ENCODE results near the gene TYMP.

Gene TYMP

DNA sequence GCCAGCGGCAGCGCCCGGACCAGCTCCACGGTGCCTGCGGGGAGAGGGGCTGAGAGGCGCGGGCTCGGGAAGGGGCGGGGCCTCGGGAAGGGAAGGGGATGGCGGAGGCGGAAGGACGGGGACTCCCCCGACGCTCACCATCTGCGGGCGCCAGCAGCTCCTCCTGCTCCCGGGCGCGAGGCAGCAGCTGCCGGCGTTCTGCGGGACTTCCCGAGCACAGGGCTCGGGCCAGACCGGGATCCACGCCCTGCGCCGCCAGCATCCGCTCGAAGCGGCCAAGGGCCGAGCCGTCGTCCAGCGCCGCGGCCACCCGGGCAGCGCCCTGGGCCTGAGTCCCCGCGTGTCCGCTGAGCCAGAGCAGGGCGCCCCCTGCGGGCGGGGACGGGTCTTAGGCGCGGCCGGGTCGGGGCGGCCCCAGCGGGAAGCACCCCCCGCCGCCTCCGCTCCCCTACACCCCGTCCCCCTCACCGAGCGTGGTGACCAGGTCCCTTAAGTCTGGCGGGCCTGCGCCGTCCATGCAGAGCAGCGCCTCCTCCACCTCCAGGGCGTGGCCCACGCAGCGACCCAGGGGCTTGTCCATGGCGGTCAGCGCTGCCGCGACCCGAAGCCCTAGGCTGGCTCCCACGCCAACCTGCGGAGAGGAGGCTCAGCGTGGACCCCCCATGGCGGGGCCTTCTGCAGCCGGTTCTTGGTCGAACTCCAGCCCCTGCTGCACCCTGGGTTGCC is 3.5 kb downstream of the TYMP start (continued):
- TF ChIP-seq, protein P1, sequence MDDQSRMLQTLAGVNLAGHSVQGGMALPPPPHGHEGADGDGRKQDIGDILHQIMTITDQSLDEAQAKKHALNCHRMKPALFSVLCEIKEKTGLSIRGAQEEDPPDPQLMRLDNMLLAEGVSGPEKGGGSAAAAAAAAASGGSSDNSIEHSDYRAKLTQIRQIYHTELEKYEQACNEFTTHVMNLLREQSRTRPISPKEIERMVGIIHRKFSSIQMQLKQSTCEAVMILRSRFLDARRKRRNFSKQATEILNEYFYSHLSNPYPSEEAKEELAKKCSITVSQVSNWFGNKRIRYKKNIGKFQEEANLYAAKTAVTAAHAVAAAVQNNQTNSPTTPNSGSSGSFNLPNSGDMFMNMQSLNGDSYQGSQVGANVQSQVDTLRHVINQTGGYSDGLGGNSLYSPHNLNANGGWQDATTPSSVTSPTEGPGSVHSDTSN (CRISPR knock-in tag; IDR thresholded peaks at IDR 0.05): no peak; the same call in 1 of the 2 replicates
- TF ChIP-seq ZIC2 (tag by site-specific recombination; IDR thresholded peaks at IDR 0.05) (peak; percentile 86), ZNF248 (tag by site-specific recombination; IDR thresholded peaks at IDR 0.05) (no peak), OSR2 (tag by site-specific recombination; IDR thresholded peaks at IDR 0.05) (peak; percentile 21; the same call in 1 of the 2 replicates), GLIS2 (tag by site-specific recombination; IDR thresholded peaks at IDR 0.05) (peak; percentile 79), KLF7 (tag by site-specific recombination; IDR thresholded peaks at IDR 0.05; ENCODE audit: borderline replicate concordance) (peak; percentile 17; the same call in 1 of the 2 replicates), BCL11A (tag by site-specific recombination; IDR thresholded peaks at IDR 0.05; ENCODE audit: low read depth) (no peak), ZNF239 (tag by site-specific recombination; IDR thresholded peaks at IDR 0.05) (no peak), KLF10 (tag by site-specific recombination; IDR thresholded peaks at IDR 0.05) (0 out of 2 replicates have a peak, but pooled peaks have one; percentile 26), ZNF561 (tag by site-specific recombination; IDR thresholded peaks at IDR 0.05; ENCODE audit: borderline replicate concordance) (peak; percentile 59), ZNF600 (tag by site-specific recombination; IDR thresholded peaks at IDR 0.05) (no peak), ZSCAN30 (tag by site-specific recombination; IDR thresholded peaks at IDR 0.05) (peak; percentile 46), ZNF169 (tag by site-specific recombination; IDR thresholded peaks at IDR 0.05) (no peak), ZNF37A (tag by site-specific recombination; IDR thresholded peaks at IDR 0.05) (no peak), ZNF660 (tag by site-specific recombination; IDR thresholded peaks at IDR 0.05) (peak; percentile 91), IKZF3 (tag by site-specific recombination; IDR thresholded peaks at IDR 0.05) (peak; percentile 45; the same call in 1 of the 2 replicates), ZNF548 (tag by site-specific recombination; IDR thresholded peaks at IDR 0.05) (no peak), ZNF112 (tag by site-specific recombination; IDR thresholded peaks at IDR 0.05) (no peak), ZNF350 (tag by site-specific recombination; IDR thresholded peaks at IDR 0.05) (no peak), ZNF571 (tag by site-specific recombination; IDR thresholded peaks at IDR 0.05) (no peak), KLF9 (tag by site-specific recombination; IDR thresholded peaks at IDR 0.05; ENCODE audit: low read depth) (peak; percentile 13), SETDB1 (IDR thresholded peaks at IDR 0.05; ENCODE audit: insufficient read length, low read length) (no peak), GLIS1 (tag by site-specific recombination; IDR thresholded peaks at IDR 0.05) (peak; percentile 20; the same call in 1 of the 2 replicates), ZNF785 (tag by site-specific recombination; IDR thresholded peaks at IDR 0.05) (0 out of 2 replicates have a peak, but pooled peaks have one; percentile 40), ZNF777 (tag by site-specific recombination; IDR thresholded peaks at IDR 0.05; ENCODE audit: borderline replicate concordance) (no peak), ZNF302 (tag by site-specific recombination; IDR thresholded peaks at IDR 0.05; ENCODE audit: low read depth) (no peak), ZNF792 (tag by site-specific recombination; IDR thresholded peaks at IDR 0.05) (no peak)
- TF ChIP-seq, protein P2, sequence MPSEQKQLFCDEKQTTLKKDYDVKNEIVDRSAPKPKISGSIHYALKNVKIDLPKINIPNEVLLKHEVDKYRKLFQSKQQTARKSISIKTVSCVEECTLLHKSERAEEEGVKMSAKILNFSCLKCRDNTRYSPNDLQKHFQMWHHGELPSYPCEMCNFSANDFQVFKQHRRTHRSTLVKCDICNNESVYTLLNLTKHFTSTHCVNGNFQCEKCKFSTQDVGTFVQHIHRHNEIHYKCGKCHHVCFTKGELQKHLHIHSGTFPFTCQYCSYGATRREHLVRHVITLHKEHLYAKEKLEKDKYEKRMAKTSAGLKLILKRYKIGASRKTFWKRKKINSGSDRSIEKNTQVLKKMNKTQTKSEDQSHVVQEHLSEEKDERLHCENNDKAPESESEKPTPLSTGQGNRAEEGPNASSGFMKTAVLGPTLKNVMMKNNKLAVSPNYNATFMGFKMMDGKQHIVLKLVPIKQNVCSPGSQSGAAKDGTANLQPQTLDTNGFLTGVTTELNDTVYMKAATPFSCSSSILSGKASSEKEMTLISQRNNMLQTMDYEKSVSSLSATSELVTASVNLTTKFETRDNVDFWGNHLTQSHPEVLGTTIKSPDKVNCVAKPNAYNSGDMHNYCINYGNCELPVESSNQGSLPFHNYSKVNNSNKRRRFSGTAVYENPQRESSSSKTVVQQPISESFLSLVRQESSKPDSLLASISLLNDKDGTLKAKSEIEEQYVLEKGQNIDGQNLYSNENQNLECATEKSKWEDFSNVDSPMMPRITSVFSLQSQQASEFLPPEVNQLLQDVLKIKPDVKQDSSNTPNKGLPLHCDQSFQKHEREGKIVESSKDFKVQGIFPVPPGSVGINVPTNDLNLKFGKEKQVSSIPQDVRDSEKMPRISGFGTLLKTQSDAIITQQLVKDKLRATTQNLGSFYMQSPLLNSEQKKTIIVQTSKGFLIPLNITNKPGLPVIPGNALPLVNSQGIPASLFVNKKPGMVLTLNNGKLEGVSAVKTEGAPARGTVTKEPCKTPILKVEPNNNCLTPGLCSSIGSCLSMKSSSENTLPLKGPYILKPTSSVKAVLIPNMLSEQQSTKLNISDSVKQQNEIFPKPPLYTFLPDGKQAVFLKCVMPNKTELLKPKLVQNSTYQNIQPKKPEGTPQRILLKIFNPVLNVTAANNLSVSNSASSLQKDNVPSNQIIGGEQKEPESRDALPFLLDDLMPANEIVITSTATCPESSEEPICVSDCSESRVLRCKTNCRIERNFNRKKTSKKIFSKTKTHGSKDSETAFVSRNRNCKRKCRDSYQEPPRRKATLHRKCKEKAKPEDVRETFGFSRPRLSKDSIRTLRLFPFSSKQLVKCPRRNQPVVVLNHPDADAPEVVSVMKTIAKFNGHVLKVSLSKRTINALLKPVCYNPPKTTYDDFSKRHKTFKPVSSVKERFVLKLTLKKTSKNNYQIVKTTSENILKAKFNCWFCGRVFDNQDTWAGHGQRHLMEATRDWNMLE (tag by site-specific recombination; conservative IDR thresholded peaks at IDR 0.05; ENCODE audit: low read depth): no peak
- TF ChIP-seq, protein P3, sequence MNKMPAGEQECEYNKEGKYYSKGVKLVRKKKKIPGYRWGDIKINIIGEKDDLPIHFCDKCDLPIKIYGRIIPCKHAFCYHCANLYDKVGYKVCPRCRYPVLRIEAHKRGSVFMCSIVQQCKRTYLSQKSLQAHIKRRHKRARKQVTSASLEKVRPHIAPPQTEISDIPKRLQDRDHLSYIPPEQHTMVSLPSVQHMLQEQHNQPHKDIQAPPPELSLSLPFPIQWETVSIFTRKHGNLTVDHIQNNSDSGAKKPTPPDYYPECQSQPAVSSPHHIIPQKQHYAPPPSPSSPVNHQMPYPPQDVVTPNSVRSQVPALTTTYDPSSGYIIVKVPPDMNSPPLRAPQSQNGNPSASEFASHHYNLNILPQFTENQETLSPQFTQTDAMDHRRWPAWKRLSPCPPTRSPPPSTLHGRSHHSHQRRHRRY (tag by site-specific recombination; IDR thresholded peaks at IDR 0.05): no peak; the same call in 1 of the 2 replicates
- TF ChIP-seq, protein P4, sequence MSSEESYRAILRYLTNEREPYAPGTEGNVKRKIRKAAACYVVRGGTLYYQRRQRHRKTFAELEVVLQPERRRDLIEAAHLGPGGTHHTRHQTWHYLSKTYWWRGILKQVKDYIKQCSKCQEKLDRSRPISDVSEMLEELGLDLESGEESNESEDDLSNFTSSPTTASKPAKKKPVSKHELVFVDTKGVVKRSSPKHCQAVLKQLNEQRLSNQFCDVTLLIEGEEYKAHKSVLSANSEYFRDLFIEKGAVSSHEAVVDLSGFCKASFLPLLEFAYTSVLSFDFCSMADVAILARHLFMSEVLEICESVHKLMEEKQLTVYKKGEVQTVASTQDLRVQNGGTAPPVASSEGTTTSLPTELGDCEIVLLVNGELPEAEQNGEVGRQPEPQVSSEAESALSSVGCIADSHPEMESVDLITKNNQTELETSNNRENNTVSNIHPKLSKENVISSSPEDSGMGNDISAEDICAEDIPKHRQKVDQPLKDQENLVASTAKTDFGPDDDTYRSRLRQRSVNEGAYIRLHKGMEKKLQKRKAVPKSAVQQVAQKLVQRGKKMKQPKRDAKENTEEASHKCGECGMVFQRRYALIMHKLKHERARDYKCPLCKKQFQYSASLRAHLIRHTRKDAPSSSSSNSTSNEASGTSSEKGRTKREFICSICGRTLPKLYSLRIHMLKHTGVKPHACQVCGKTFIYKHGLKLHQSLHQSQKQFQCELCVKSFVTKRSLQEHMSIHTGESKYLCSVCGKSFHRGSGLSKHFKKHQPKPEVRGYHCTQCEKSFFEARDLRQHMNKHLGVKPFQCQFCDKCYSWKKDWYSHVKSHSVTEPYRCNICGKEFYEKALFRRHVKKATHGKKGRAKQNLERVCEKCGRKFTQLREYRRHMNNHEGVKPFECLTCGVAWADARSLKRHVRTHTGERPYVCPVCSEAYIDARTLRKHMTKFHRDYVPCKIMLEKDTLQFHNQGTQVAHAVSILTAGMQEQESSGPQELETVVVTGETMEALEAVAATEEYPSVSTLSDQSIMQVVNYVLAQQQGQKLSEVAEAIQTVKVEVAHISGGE (tag by site-specific recombination; conservative IDR thresholded peaks at IDR 0.05; ENCODE audit: low read depth): peak; percentile 68; the same call in 1 of the 2 replicates
